Measurements from ENCODE around the gene DOK1. TPM values are rescaled to one million over a fixed set of nuclear protein-coding genes. Genes with fewer than 3 reads are reported as not detected.

The DOK1 gene
- total RNA-seq = 9.2 and 10.2 TPM in 2 replicates

GRCh38 chr2:74553892-74554819, at the start of gene DOK1, which contains the start of gene LOXL3:
TSS of gene DOK1 (plus strand) at chr2:74554720. CDS start at chr2:74554755, 35 bp downstream.
TSS of gene LOXL3 (minus strand) at chr2:74553942. CDS start at chr2:74552634, 1,308 bp downstream.

DNA sequence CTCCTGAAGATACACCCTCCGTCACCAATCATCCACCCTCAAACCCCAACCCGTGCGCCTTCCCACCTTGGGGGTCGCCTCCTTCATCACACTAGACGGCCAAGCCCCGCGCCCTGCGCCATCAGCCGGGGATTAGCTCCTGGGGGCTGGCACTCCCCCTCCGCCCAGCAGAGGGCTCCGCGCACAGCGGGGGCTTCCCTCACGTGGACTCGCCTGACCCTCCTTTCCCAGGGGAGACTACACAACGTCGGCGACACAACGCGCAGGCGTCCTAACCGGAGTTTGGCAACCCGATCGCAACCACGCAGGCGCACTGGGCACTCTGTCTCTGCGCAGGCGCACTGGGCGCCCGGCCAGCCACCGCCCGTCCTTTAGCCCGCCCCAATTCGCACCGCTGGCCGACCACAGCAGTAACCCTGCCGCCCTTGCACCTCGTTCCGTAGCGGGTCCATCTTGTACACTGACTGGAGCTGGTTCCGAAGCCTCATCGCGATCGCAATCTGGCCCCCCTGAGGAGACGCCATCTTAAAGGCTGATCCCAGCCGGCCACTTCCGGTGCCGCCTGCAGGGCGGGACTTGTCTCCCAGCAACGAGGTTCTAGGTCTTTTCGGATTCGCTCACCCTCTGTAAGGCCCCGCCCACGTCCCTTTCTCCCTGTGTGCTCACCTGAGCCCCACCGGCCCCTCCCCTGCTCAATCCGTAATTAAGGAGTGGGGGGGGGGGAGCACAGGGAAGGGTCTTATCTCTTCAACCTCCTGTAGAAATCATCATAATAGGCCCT, 47.2 kb upstream of the DOK1 start, which contains the start of gene PCGF1:
Gene PCGF1, minus strand, starts transcription at position 551 of the 781 bp plus-strand sequence. Its CDS starts 27 bp downstream, at position 524.

DNA sequence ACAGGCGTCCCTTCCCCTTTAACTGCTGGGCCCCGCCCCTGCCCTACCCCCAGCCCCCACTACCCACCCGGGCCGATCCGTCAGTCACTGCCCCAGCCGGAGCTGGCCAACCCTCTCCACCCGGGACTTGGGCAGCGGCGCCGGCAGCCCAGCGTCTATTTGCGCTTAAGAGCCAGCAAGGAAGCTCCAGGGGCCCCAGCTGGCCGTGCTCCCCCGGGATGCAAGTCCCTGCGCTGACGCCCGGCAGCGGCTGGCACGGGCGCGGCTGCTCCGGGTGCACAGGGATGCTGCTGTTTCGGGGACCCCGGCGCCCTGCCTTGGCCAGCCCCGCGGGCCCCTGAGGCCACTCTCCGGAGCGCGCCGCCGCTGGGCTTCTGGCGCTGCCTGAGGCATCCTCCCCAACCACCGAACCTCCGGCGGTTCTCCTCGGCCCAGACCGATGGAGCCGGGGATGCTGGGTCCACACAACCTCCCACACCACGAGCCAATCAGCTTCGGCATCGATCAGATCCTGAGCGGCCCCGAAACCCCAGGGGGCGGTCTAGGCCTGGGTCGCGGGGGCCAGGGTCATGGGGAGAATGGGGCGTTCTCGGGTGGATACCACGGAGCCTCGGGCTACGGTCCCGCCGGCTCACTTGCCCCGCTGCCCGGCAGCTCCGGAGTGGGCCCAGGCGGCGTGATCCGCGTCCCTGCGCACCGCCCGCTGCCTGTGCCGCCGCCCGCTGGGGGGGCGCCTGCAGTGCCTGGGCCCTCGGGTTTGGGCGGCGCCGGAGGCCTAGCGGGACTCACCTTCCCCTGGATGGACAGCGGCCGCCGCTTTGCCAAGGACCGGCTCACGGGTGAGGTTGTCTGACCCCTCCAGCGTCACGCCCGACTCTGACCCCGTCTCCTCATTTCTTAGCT, 39.9 kb upstream of the DOK1 start, which contains the start of gene TLX2:
Gene TLX2, plus strand, starts transcription at position 83 of the 903 bp plus-strand sequence. Its CDS starts 357 bp downstream, at position 440.

GRCh38 chr2:74525717-74526648, 28.5 kb upstream of the DOK1 start, which contains the start of gene DQX1:
TSS of gene DQX1 (minus strand) at chr2:74526231. CDS start at chr2:74525729, 502 bp downstream.

GRCh38 chr2:74529357-74530238, 24.9 kb upstream of the DOK1 start, which contains the start of the genes AUP1 and HTRA2:
TSS of gene AUP1 (minus strand) at chr2:74529706. CDS start at chr2:74529629, 77 bp downstream.
TSS of gene HTRA2 (plus strand) at chr2:74529933. CDS start at chr2:74530007, 74 bp downstream.

Other genes with a start within 250 kb of the DOK1 start
- gene SLC4A5, start 211.3 kb upstream of the DOK1 start, total RNA-seq = 0.29 and 0.44 TPM in 2 replicates
- gene DCTN1, start 174.4 kb upstream of the DOK1 start, total RNA-seq = 144 and 149 TPM in 2 replicates
- 0.66 and 1.6 TPM in 2 replicates for gene C2orf81, start 133.1 kb upstream of the DOK1 start, total RNA-seq
- 20.8 and 45.7 TPM in 2 replicates for gene WDR54, start 133.0 kb upstream of the DOK1 start, total RNA-seq
- 9.4 and 17.5 TPM in 2 replicates for gene RTKN, start 112.8 kb upstream of the DOK1 start, total RNA-seq
- 12.9 and 19.3 TPM in 2 replicates for gene INO80B, start 99.6 kb upstream of the DOK1 start, total RNA-seq
- gene WBP1, start 96.3 kb upstream of the DOK1 start, total RNA-seq = 28.3 and 51.9 TPM in 2 replicates
- 79.7 and 81.8 TPM in 2 replicates for gene MOGS, start 89.3 kb upstream of the DOK1 start, total RNA-seq
- 19.3 and 57.1 TPM in 2 replicates for gene MRPL53, start 82.0 kb upstream of the DOK1 start, total RNA-seq
- 24.7 and 35.1 TPM in 2 replicates for gene CCDC142, start 71.7 kb upstream of the DOK1 start, total RNA-seq
- 19.9 and 22.8 TPM in 2 replicates for gene TTC31, start 71.6 kb upstream of the DOK1 start, total RNA-seq
- gene LBX2, start 55.1 kb upstream of the DOK1 start, total RNA-seq = 1.9 and 3.1 TPM in 2 replicates
- 23.6 and 27.8 TPM in 2 replicates for gene PCGF1, start 47.0 kb upstream of the DOK1 start, total RNA-seq
- gene TLX2, start 40.3 kb upstream of the DOK1 start, total RNA-seq = not detected in 2 replicates
- not detected in 2 replicates for gene DQX1, start 28.5 kb upstream of the DOK1 start, total RNA-seq
- 96.1 and 152 TPM in 2 replicates for gene AUP1, start 25.0 kb upstream of the DOK1 start, total RNA-seq
- gene HTRA2, start 24.8 kb upstream of the DOK1 start, total RNA-seq = 44.9 and 54.1 TPM in 2 replicates
- 2.0 and 2.9 TPM in 2 replicates for gene LOXL3, start 778 bp upstream of the DOK1 start, total RNA-seq
- gene M1AP, start 93.6 kb downstream of the DOK1 start, total RNA-seq = not detected in 2 replicates
- 4.0 and 5.3 TPM in 2 replicates for gene SEMA4F, start 99.5 kb downstream of the DOK1 start, total RNA-seq

All from placental pericyte (primary cell).